GM18909 (cell line): ENCODE data around the gene SNX9.
"Not testable (repeated sequence)": the region's sequence is repeated elsewhere in the genome, so short reads cannot be mapped to it uniquely, and the experiment has no call there.

Experiments used
- ATAC-seq: cut with Tn5 transposase; IDR thresholded peaks from one replicate; pipeline ENCODE4 v1.9.1; 2021; ENCODE audit warnings: mild to moderate bottlenecking; ENCODE audit not compliant: unreplicated experiment, poor library complexity

Gene SNX9

GRCh38 chr6:157830354-157831017 lies 7.4 kb downstream of the SNX9 start:
- peak; percentile 95 for ATAC-seq

- no peak for ATAC-seq
These were observed 7.9 kb downstream of the SNX9 start for GRCh38 chr6:157831018-157831369.

- ATAC-seq: no peak
These were observed 8.6 kb downstream of the SNX9 start for GRCh38 chr6:157831424-157832249.

- ATAC-seq: no peak
These were observed 9.4 kb downstream of the SNX9 start for GRCh38 chr6:157832250-157832967.

GRCh38 chr6:157834549-157834948 lies 11.5 kb downstream of the SNX9 start:
- ATAC-seq: no peak

GRCh38 chr6:157838718-157839430 lies 15.8 kb downstream of the SNX9 start:
- ATAC-seq: no peak

GRCh38 chr6:157839606-157840005 lies 16.6 kb downstream of the SNX9 start:
- ATAC-seq: no peak

- no peak for ATAC-seq
These were observed 17.2 kb downstream of the SNX9 start for GRCh38 chr6:157840261-157840660.

GRCh38 chr6:157840776-157841175 lies 17.7 kb downstream of the SNX9 start:
- ATAC-seq: no peak

GRCh38 chr6:157841211-157841840 lies 18.3 kb downstream of the SNX9 start:
- ATAC-seq: peak; percentile 90

- ATAC-seq: no peak
These were observed 19.2 kb downstream of the SNX9 start for GRCh38 chr6:157842212-157842611.

GRCh38 chr6:157844196-157844595 lies 21.1 kb downstream of the SNX9 start:
- ATAC-seq: not testable (repeated sequence)

- no peak for ATAC-seq
These were observed 22.6 kb downstream of the SNX9 start for GRCh38 chr6:157845493-157846259.

- ATAC-seq: no peak
These were observed 24.8 kb downstream of the SNX9 start for GRCh38 chr6:157847846-157848245.

GRCh38 chr6:157848693-157849092 lies 25.6 kb downstream of the SNX9 start:
- ATAC-seq: no peak

GRCh38 chr6:157849288-157850017 lies 26.4 kb downstream of the SNX9 start:
- ATAC-seq: no peak

- no peak for ATAC-seq
These were observed 27.0 kb downstream of the SNX9 start for GRCh38 chr6:157850030-157850429.

- ATAC-seq: no peak
These were observed 30.2 kb downstream of the SNX9 start for GRCh38 chr6:157853018-157853805.
